PFSK-1 (cell line): Measurements from ENCODE around the gene NUDT8.

ENCODE experiments used
- POLR2AphosphoS5 ChIP-seq: IDR thresholded peaks from 2 replicates; pipeline ENCODE4 v1.6.1; 2012; ENCODE audit warnings: low read depth, mild to moderate bottlenecking, control low read depth, low read length, moderate library complexity
- SIN3A ChIP-seq: IDR thresholded peaks from 2 replicates; pipeline ENCODE4 v1.6.1; 2012; ENCODE audit warnings: mild to moderate bottlenecking, low read length, moderate library complexity, borderline replicate concordance; ENCODE audit not compliant: insufficient read depth
- TAF1 ChIP-seq: IDR thresholded peaks from 2 replicates; pipeline ENCODE4 v1.6.1; 2012; ENCODE audit warnings: low read length, control low read depth, borderline replicate concordance; ENCODE audit not compliant: insufficient read depth
- TF ChIP-seq, protein P1 (sequence below), 2 experiments: IDR thresholded peaks; 2 replicates each; pipeline versions ENCODE4 v1.6.1 to v1.8.0; 2011 to 2012; ENCODE audit warnings: low read depth in 2 of 2, low read length in 2 of 2, control low read depth in 1 of 2, inconsistent platforms in 1 of 2, mild to moderate bottlenecking in 1 of 2, moderate library complexity in 1 of 2; ENCODE audit not compliant: insufficient read depth in 1 of 2

DNA sequence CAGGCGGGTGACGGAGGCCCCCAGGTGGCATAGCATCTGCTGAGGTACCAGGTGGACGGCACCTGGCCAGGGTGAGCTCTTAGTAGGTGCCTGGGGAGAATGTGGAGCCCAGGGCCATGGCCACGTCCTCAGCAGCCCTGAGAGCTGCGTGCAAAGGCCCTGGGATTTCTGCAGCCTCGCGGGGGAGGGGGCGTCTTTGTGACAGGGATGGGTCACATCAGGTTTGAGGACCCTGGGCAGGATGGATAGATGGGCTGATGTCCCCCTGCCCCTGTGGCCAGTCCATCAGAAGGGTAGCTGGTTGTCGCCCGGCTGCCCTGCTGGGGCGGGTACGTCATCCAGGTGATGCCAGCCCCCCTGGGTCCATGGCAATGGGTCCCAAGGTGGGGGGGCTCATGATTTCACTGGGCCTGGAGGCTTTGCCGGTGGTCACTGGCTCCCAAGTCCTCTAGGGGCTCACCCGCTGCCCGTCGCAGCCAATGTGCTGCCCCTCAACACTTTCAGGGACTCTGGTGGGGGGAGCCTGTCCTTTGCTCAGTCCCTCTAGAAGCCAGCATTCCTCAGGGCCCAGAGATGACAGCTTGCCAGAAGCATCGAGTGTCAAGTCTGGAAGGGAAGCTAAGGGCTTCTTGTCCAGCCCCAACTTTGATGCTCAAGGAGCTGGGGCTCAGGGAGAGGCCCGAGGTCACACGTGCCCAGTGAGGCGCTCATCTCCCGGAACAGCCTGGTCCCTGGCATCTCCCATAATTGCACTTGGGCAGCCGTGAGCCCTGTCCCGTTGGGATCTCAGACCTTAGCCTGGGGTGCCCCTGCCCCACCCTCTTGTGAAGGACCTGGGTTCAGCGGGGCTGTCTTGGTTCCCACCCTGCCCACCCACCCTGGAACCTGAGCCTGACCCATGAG is 9.0 kb upstream of the NUDT8 start:
- TF ChIP-seq POLR2AphosphoS5 (no peak), TAF1 (no peak), SIN3A (no peak)
- TF ChIP-seq, protein P1, sequence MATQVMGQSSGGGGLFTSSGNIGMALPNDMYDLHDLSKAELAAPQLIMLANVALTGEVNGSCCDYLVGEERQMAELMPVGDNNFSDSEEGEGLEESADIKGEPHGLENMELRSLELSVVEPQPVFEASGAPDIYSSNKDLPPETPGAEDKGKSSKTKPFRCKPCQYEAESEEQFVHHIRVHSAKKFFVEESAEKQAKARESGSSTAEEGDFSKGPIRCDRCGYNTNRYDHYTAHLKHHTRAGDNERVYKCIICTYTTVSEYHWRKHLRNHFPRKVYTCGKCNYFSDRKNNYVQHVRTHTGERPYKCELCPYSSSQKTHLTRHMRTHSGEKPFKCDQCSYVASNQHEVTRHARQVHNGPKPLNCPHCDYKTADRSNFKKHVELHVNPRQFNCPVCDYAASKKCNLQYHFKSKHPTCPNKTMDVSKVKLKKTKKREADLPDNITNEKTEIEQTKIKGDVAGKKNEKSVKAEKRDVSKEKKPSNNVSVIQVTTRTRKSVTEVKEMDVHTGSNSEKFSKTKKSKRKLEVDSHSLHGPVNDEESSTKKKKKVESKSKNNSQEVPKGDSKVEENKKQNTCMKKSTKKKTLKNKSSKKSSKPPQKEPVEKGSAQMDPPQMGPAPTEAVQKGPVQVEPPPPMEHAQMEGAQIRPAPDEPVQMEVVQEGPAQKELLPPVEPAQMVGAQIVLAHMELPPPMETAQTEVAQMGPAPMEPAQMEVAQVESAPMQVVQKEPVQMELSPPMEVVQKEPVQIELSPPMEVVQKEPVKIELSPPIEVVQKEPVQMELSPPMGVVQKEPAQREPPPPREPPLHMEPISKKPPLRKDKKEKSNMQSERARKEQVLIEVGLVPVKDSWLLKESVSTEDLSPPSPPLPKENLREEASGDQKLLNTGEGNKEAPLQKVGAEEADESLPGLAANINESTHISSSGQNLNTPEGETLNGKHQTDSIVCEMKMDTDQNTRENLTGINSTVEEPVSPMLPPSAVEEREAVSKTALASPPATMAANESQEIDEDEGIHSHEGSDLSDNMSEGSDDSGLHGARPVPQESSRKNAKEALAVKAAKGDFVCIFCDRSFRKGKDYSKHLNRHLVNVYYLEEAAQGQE (IDR thresholded peaks at IDR 0.05; ENCODE audit: insufficient read depth in 1 of 2, low read depth in 2 of 2, low read length in 2 of 2) = no peak
